Astrocyte (in vitro differentiated cells and primary cell): ENCODE measurements around the gene CYBC1. TPM values are rescaled to one million over a fixed set of nuclear protein-coding genes. Genes with fewer than 3 reads are reported as not detected.
A peak's percentile ranks its signal among the peaks of the same experiment; 100 is the strongest.

Experiments used
- DNase-seq: peaks from one replicate; pipeline ENCODE4 v3.0.0-alpha.2; 2010; ENCODE audit warnings: low read depth
- FAIRE-seq: peaks from 2 replicates; lab custom pipeline; 2011; peaks lifted over from hg19 to GRCh38; lab: Jason Lieb, UNC
- H2AFZ ChIP-seq: 2 replicates; pipeline ENCODE4 v1.6.0; 2012; ENCODE audit warnings: low read depth, low read length, inconsistent platforms
- H3K27ac ChIP-seq: 2 replicates; pipeline ENCODE4 v1.5.1; 2011; ENCODE audit warnings: low read depth, low read length, inconsistent platforms
- H3K27me3 ChIP-seq: 2 replicates; pipeline ENCODE4 v1.6.0; 2011; ENCODE audit warnings: low read length, inconsistent platforms; ENCODE audit not compliant: insufficient read depth
- H3K36me3 ChIP-seq: 2 replicates; pipeline ENCODE4 v1.5.1; 2011; ENCODE audit warnings: low read length, inconsistent platforms; ENCODE audit not compliant: insufficient read depth
- H3K4me1 ChIP-seq: 2 replicates; pipeline ENCODE4 v1.5.1; 2011; ENCODE audit warnings: low read length, inconsistent platforms; ENCODE audit not compliant: insufficient read depth
- H3K4me2 ChIP-seq: 2 replicates; pipeline ENCODE4 v1.6.0; 2012; ENCODE audit warnings: low read length, inconsistent platforms
- H3K4me3 ChIP-seq: 2 replicates; pipeline ENCODE4 v1.5.1; 2011; ENCODE audit warnings: low read depth, mild to moderate bottlenecking, low read length, inconsistent platforms; ENCODE audit not compliant: insufficient read depth
- H3K79me2 ChIP-seq: 2 replicates; pipeline ENCODE4 v1.6.0; 2012; ENCODE audit warnings: mild to moderate bottlenecking, low read length, inconsistent platforms; ENCODE audit not compliant: insufficient read depth
- H3K9ac ChIP-seq: 2 replicates; pipeline ENCODE4 v1.6.0; 2012; ENCODE audit warnings: mild to moderate bottlenecking, low read length, inconsistent platforms
- H3K9me3 ChIP-seq: 2 replicates; pipeline ENCODE4 v1.5.1; 2012; ENCODE audit warnings: low read depth, mild to moderate bottlenecking, low read length, inconsistent platforms; ENCODE audit not compliant: insufficient read depth
- H4K20me1 ChIP-seq: 2 replicates; pipeline ENCODE4 v1.6.0; 2012; ENCODE audit warnings: low read length, inconsistent platforms; ENCODE audit not compliant: insufficient read depth
- H3K27ac Mint-ChIP-seq: one replicate; pipeline ENCODE4 v1.8.0; 2021; ENCODE audit warnings: mild to moderate bottlenecking, mixed read lengths; ENCODE audit not compliant: unreplicated experiment
- H3K27me3 Mint-ChIP-seq: one replicate; pipeline ENCODE4 v1.8.0; 2021; ENCODE audit warnings: low read depth, mixed read lengths; ENCODE audit not compliant: unreplicated experiment
- H3K36me3 Mint-ChIP-seq: one replicate; pipeline ENCODE4 v1.8.0; 2021; ENCODE audit warnings: low read depth, mixed read lengths; ENCODE audit not compliant: unreplicated experiment
- H3K4me1 Mint-ChIP-seq: one replicate; pipeline ENCODE4 v1.8.0; 2021; ENCODE audit warnings: low read depth, mixed read lengths; ENCODE audit not compliant: unreplicated experiment
- H3K4me3 Mint-ChIP-seq: one replicate; pipeline ENCODE4 v1.8.0; 2021; ENCODE audit warnings: mild to moderate bottlenecking, moderate library complexity, mixed read lengths; ENCODE audit not compliant: unreplicated experiment
- H3K9me3 Mint-ChIP-seq: one replicate; pipeline ENCODE4 v1.8.0; 2021; ENCODE audit warnings: mild to moderate bottlenecking, mixed read lengths; ENCODE audit not compliant: unreplicated experiment
- EZH2 ChIP-seq: IDR thresholded peaks from 2 replicates; pipeline ENCODE4 v1.6.1; 2012; ENCODE audit warnings: mild to moderate bottlenecking, low read length, inconsistent platforms; ENCODE audit not compliant: insufficient read depth
- total RNA-seq: library from RNA; stranded (reverse); gene quantifications from 2 replicates; pipeline ENCODE4 v1.2.1, GENCODE V29; 2021
- TF ChIP-seq, protein P1 (sequence below): IDR thresholded peaks from 2 replicates; pipeline ENCODE4 v1.5.1; 2011; ENCODE audit warnings: low read depth, mild to moderate bottlenecking, inconsistent platforms, low read length, moderate library complexity; ENCODE audit not compliant: insufficient read depth

CYBC1 gene
- total RNA-seq, 1 donor from 2014 or later: 67.3 TPM

DNA sequence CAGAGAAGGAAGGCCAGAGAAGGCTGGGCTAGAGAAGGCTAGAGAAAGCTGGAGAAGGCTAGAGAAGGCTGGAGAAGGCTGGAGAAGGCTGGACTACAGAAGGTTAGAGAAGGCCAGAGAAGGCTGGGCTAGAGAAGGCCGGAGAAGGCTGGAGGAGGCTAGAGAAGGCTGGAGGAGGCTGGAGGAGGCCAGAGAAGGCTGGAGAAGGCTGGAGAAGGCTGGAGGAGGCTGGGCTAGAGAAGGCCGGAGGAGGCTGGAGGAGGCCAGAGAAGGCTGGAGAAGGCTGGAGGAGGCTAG is 25.7 kb downstream of the CYBC1 start:
- H2AFZ ChIP-seq: no peak overlapping the region
- no peak overlapping the region for H3K4me3 ChIP-seq
- no peak overlapping the region for H3K27ac ChIP-seq
- no peaks in the 10 kb centered on the region for H3K4me1 ChIP-seq
- H3K9me3 ChIP-seq: peaks cover 4% of the 10 kb centered on the region
- TF ChIP-seq, protein P1, sequence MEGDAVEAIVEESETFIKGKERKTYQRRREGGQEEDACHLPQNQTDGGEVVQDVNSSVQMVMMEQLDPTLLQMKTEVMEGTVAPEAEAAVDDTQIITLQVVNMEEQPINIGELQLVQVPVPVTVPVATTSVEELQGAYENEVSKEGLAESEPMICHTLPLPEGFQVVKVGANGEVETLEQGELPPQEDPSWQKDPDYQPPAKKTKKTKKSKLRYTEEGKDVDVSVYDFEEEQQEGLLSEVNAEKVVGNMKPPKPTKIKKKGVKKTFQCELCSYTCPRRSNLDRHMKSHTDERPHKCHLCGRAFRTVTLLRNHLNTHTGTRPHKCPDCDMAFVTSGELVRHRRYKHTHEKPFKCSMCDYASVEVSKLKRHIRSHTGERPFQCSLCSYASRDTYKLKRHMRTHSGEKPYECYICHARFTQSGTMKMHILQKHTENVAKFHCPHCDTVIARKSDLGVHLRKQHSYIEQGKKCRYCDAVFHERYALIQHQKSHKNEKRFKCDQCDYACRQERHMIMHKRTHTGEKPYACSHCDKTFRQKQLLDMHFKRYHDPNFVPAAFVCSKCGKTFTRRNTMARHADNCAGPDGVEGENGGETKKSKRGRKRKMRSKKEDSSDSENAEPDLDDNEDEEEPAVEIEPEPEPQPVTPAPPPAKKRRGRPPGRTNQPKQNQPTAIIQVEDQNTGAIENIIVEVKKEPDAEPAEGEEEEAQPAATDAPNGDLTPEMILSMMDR: no peak
- TF ChIP-seq EZH2: no peak
- FAIRE-seq (no peak), DNase-seq (no peak)
- Mint-ChIP-seq H3K27me3 (peaks cover 8% of the 10 kb centered on the region), H3K9me3 (peaks cover 8% of the 10 kb centered on the region), H3K36me3 (peaks cover 23% of the 10 kb centered on the region), H3K4me3 (no peak overlapping the region), H3K4me1 (peaks cover under 1% of the 10 kb centered on the region), H3K27ac (no peak overlapping the region)
- no peak overlapping the region for H3K4me2 ChIP-seq
- no peaks in the 10 kb centered on the region for H3K79me2 ChIP-seq
- H3K36me3 ChIP-seq: no peaks in the 10 kb centered on the region
- H3K9ac ChIP-seq: no peak overlapping the region
- H3K27me3 ChIP-seq: no peaks in the 10 kb centered on the region
- H4K20me1 ChIP-seq: no peaks in the 10 kb centered on the region

DNA sequence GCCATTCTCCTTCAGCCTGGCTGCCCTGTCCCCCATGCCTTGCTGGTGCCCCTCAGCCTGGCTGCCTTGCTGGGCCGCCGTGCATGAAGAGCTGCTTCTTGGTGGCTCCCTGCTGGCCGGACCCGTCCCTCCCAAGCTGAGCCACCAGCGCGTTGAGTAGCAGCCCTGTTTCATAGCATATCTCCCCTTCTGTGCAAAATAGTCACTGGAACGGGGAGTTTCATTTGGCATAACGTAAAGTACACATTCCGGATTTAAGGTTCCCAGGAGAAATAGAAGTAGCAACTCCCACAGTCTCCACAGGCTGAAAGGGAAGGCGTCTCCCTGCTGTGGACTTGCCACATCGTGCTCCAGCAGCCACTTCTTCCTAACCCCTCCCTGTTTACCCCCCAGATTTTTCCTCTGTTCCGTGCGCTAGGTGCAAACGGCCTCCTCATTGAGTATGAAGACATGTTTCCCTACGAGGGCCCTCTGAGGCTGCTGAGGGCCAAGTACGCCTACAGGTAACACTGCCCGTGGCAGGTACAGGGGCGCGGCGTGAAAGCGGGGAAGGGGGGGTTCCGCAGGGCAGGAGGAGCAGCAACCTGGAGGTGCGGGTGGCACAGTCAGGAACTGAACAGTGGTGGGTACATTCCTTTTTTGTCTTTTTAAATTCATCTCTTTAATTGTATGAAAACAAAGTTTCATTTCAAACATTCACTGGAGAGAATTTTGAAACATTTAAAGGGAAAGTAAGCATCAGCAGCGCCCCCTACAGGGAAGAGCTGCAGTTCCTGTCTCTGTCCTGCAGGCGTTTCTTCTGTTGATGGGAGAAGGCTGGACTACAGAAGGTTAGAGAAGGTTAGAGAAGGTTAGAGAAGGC is 26.3 kb downstream of the CYBC1 start:
- no peaks in the 10 kb centered on the region for H3K4me1 ChIP-seq
- H3K36me3 Mint-ChIP-seq: peaks cover 22% of the 10 kb centered on the region
- H3K9me3 Mint-ChIP-seq: peaks cover 8% of the 10 kb centered on the region
- H3K9me3 ChIP-seq: peaks cover 4% of the 10 kb centered on the region
- no peak overlapping the region for H3K4me2 ChIP-seq
- H3K79me2 ChIP-seq: no peaks in the 10 kb centered on the region
- no peaks in the 10 kb centered on the region for H3K27me3 ChIP-seq
- H3K4me3 Mint-ChIP-seq: no peak overlapping the region
- H3K27me3 Mint-ChIP-seq: peaks cover 4% of the 10 kb centered on the region
- DNase-seq: peak; percentile 9
- FAIRE-seq: no peak
- H3K4me1 Mint-ChIP-seq: peaks cover 2% of the 10 kb centered on the region
- no peak overlapping the region for H3K9ac ChIP-seq
- H3K27ac Mint-ChIP-seq: no peak overlapping the region
- H4K20me1 ChIP-seq: no peaks in the 10 kb centered on the region
- no peak overlapping the region for H3K4me3 ChIP-seq
- no peak overlapping the region for H2AFZ ChIP-seq
- no peaks in the 10 kb centered on the region for H3K36me3 ChIP-seq
- TF ChIP-seq, protein P1: peak; percentile 66
- no peak for TF ChIP-seq EZH2
- H3K27ac ChIP-seq: no peak overlapping the region

DNA sequence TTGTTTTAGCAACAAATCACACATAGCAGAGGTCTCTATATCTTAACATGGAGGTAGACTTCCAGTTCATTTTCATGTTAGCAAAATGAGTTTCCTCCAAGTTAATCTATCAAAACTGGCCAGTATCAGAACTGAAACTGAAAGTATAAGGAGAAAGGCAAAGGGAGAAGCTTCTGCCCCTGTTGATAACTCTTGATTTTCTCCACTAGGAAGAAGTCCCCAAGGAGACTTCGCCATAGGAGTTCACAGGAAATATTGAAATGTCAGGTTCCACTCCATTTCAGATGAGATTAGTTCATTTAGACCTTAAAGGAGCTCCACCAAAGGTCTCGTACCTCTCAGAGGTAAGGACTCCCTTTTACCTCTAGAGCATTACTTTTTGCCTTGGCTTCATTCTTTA is 31.0 kb downstream of the CYBC1 start:
- Histone ChIP-seq H3K4me1 (peaks cover 7% of the 10 kb centered on the region), H3K36me3 (no peaks in the 10 kb centered on the region), H3K9me3 (peaks cover 4% of the 10 kb centered on the region), H3K79me2 (peaks cover 2% of the 10 kb centered on the region), H3K4me2 (peak overlapping the region; percentile 99), H3K27me3 (no peaks in the 10 kb centered on the region), H3K9ac (no peak overlapping the region), H3K4me3 (no peak overlapping the region), H2AFZ (no peak overlapping the region), H4K20me1 (peaks cover 23% of the 10 kb centered on the region), H3K27ac (no peak overlapping the region)
- H3K27ac Mint-ChIP-seq: peak overlapping the region; percentile 34
- no peak for DNase-seq
- H3K9me3 Mint-ChIP-seq: peaks cover 5% of the 10 kb centered on the region
- H3K4me1 Mint-ChIP-seq: peaks cover 2% of the 10 kb centered on the region
- no peak for TF ChIP-seq EZH2
- TF ChIP-seq, protein P1: no peak
- peaks cover 19% of the 10 kb centered on the region for H3K36me3 Mint-ChIP-seq
- no peak for FAIRE-seq
- H3K4me3 Mint-ChIP-seq: peak overlapping the region; percentile 90
- no peaks in the 10 kb centered on the region for H3K27me3 Mint-ChIP-seq
